Stimulated activated CD4-positive, alpha-beta T cell treated with anti-CD3 and anti-CD28 coated beads, Interleukin-2, amount 100 ng/mL, for 24 hours (primary cell): ENCODE measurements around the gene CARD8.
"Not testable (repeated sequence)": the region's sequence is repeated elsewhere in the genome, so short reads cannot be mapped to it uniquely, and the experiment has no call there.

Source experiments
- DNase-seq, 2 donors: peaks; one replicate each; pipeline ENCODE4 v3.0.0-alpha.2; 2020

Gene CARD8

GRCh38 chr19:48260359-48260714, 4.6 kb upstream of the CARD8 start:
- DNase-seq, result not testable (repeated sequence)

DNA sequence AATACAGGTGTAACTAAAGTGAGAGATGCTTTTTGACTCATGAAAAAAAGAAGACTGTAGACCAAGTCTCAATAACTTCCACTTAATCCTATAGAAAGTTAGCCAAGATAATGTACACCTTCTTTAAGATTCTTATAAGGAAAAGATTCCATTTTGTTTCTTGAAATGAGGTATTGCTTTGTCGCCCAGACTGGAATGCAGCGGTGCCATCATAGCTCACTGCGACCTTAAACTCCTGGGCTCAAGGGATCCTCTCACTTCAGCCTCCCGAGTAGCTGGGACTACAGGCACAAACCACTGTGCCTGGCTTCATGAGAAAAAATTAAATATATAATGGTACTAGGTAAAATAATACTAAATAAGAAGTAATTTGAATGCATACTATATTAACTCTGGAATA, 3.3 kb upstream of the CARD8 start:
- DNase-seq, result not testable (repeated sequence)

GRCh38 chr19:48258350-48258749, 2.6 kb upstream of the CARD8 start:
- DNase-seq, result no peak

DNA sequence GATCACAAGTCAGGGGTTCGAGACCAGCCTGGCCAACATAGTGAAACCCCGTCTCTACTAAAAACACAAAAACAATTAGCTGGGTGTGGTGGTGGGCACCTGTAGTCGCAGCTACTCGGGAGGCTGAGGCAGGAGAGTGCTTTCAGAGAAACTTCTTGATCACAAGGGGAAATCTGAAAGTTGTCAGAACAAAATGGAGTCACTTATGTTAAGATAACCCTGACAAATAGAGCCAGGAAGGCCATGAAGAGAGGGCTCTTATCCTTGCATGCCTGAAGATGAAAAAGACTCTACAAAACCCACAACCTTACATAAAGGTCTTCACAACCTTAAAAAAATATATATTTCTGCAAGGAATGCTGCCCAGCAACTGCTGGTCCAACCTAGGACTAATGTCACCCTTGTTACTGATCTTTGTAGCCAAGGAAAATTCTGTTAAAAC, 1.2 kb downstream of the CARD8 start:
- DNase-seq, result no peak

DNA sequence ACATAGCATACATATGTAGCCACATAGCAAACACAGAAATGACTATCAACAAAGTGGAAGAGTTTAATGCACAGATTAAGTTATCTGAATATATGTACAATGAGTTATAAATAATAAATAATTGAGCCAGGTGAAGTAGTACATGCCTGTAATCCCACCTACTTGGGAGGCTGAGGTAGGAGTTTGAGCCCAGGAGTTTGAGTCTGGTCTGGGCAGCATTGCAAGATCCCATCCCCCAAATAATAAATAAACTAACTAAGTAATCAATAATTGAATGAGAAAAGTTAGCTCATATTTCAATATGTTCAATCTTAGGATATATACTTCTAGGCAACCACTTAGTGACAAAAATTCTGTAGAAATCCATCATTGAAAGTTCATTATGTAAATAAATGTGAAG, 1.7 kb downstream of the CARD8 start:
- DNase-seq, result no peak

DNA sequence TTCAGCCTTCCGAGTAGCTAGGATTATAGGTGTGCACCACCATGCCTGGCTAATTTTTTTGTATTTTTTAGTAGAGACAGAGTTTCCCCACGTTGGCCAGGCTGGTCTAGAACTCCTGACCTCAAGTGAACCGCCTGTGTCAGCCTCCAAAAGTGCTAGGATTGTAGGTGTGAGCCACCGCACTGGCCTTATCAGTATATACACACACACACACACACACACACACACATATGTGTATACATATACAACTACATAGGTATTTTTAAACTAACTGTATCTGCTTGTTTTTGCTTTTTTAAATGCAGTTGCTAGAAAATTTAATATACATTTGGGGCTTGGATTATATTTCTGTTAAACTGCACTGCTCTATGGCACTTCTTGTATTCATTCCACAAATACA, 3.1 kb downstream of the CARD8 start:
- DNase-seq, result no peak

GRCh38 chr19:48250290-48251025, 5.3 kb downstream of the CARD8 start:
- DNase-seq, result no peak

- peak; percentile 76 to 80 for DNase-seq
These were observed 6.2 kb downstream of the CARD8 start for GRCh38 chr19:48249502-48250014.

- no peak for DNase-seq
These were observed 7.5 kb downstream of the CARD8 start for GRCh38 chr19:48248081-48248833.

DNA sequence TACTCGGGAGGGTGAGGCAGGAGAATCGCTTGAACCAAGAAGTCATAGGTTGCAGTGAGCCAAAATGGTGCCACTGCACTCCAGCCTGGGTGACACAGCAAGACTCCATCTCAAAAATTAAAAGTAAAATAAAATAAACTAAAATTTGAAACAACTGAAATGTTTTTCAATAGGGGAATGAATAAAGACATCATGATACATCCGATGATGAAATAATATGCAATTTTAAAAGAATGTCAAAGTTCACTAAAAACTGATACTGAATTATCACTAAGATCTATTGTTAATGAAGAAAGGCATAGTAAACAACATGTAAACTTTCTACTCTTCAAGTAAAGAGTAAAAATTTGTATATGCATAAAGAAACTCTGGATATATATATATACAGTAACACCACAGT, 8.5 kb downstream of the CARD8 start:
- DNase-seq, result no peak

- no peak for DNase-seq
These were observed 9.6 kb downstream of the CARD8 start for GRCh38 chr19:48246101-48246500.

GRCh38 chr19:48244281-48244680, 11.4 kb downstream of the CARD8 start:
- DNase-seq, result peak; percentile 29 to 52

GRCh38 chr19:48241771-48242170, 13.9 kb downstream of the CARD8 start:
- DNase-seq, result peak in 1 of 2 donors; percentile 25

DNA sequence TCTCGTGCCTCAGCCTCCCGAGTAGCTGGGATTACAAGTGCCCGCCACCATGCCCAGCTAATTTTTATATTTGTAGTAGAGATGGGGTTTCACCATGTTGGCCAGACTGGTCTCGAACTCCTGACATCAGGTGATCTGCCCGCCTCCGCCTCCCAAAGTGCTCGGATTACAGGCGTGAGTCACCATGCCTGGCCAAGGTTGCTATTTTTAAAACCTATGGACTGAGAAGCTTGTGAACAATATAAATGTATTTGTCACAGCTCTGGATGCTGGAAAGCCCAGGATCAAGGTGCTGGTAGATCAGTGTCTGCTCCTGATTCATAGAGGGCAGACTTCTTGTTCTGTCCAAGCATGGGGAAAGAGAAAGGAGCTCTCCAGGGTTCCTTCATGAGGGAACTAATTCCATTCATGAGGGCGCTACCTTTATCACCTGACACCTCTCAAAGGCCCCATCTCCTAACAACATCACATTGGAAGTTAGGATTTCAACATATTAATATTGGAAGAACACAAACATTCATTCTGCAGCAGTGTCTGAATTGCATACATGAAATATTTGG, 16.1 kb downstream of the CARD8 start:
- DNase-seq, result no peak

DNA sequence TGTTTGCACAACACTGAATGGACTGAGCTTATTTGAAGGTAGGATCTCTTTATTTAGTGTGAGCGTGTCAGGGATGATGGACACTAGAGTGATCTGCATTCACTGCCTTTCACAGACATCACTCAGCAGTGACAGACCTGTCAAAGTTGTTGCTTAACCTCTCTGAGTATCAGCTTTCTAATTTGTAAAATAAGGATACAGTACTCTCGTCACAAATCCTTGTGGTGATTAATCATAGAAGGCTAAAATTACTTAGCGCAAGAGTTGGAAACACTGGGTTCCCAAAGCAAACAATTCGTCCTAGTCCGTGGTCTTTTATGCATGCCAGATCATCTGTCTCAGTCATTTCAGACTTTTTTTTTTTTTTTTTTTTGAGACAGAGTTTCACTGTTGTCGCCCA, 16.6 kb downstream of the CARD8 start:
- no peak for DNase-seq

- no peak for DNase-seq
These were observed 18.7 kb downstream of the CARD8 start for GRCh38 chr19:48237057-48237456.

- DNase-seq, result peak in 1 of 2 donors; percentile 23
These were observed 25.1 kb downstream of the CARD8 start for GRCh38 chr19:48230555-48231129.

DNA sequence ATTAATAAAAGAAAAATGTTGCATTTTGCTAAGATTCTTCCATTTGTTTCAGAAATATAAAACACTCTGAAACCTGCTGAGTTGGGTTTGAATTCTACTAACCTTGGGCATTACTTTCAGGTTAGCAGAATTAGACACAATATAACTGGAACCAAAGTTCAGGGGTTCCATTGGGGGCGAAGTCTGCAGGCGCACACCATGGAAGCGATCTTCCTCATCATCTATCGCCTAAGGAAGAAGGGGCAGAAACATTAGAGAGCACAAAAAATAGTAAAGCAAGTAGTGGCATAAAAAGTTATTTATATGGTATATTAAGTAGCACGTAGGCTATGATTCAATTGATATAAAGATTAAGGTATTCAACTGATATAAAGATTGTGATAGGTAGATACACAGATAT, 34.1 kb downstream of the CARD8 start:
- no peak for DNase-seq

DNA sequence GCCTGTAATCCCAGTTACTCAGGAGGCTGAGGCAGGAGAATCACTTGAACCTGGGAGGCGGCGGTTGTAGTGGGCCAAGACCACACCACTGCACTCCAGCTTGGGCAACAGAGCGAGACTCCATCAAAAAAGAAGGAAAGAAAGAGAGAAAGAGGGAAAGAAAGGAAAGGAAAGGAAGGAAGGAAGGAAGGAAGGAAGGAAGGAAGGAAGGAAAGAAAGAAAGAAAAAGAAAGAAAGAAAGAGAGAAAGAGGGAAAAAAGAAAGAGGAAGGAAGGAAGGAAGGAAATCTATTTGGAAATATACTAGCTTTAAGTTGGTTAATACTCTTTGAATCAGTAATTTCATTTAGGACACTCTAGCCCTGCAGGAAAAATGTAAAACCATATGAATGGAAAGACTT, 34.9 kb downstream of the CARD8 start:
- DNase-seq, result not testable (repeated sequence)

DNA sequence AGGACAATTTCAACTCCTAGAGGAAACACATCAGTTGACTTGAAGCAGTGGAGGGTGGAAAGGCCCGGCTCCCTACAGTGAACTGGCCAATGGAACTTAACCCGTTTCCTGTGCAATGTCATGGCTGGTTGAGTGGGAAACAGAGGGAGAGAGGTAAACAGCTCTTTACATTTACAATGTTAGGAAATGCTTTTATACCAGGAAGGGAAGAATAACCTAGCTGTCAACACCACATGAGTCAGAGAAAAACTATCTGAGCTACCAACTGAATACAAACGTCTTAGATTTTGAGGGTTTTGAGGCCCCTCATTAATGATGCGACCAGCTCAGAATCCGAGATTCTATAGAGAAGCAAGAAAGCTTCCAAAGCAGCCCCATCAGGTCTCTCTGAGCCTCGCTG, 36.7 kb downstream of the CARD8 start:
- no peak for DNase-seq

DNA sequence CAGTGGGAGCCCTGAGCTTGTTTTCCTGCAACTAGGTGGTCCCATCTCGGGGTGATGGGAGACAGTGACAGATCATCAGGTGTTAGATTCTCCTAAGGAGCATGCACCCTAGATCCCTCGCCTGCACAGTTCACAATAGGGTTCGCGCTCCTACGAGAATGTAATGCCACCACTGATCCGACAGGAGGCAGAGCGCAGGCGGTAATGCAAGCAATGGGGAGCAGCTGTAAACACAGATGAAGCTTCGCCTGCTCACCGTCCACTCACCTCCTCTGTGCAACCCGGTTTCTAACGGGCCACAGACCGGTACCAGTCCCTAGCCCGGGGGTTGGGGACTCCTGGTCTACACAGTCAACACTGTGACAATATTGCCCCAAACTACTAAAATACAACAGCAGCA, 38.8 kb downstream of the CARD8 start:
- no peak for DNase-seq

GRCh38 chr19:48213959-48214358, 41.8 kb downstream of the CARD8 start:
- DNase-seq, result no peak

- no peak for DNase-seq
These were observed 45.7 kb downstream of the CARD8 start for GRCh38 chr19:48210005-48210404.
